Mesothelial cell of epicardium (in vitro differentiated cells): Measurements from ENCODE around the gene METAP2. TPM values are rescaled to one million over a fixed set of nuclear protein-coding genes. Genes with fewer than 3 reads are reported as not detected.

Experiments
- DNase-seq, 2 experiments: peaks; one replicate each; pipeline ENCODE4 v3.0.0; 2021; ENCODE audit warnings: low spot score in 2 of 2; ENCODE audit not compliant: unreplicated experiment in 2 of 2
- H3K27ac Mint-ChIP-seq: 2 replicates; pipeline ENCODE4 v1.8.0; 2021; ENCODE audit warnings: mixed read lengths
- H3K27me3 Mint-ChIP-seq: 2 replicates; pipeline ENCODE4 v1.8.0; 2021; ENCODE audit warnings: low read depth, mixed read lengths
- H3K36me3 Mint-ChIP-seq: 2 replicates; pipeline ENCODE4 v1.8.0; 2021; ENCODE audit warnings: mixed read lengths
- H3K4me1 Mint-ChIP-seq: 2 replicates; pipeline ENCODE4 v1.8.0; 2021; ENCODE audit warnings: mixed read lengths
- H3K4me3 Mint-ChIP-seq: 2 replicates; pipeline ENCODE4 v1.8.0; 2021; ENCODE audit warnings: mild to moderate bottlenecking, moderate library complexity, mixed read lengths
- H3K9me3 Mint-ChIP-seq: 2 replicates; pipeline ENCODE4 v1.8.0; 2021; ENCODE audit warnings: mixed read lengths
- CTCF ChIP-seq: fragments of 200-600 bp; sonication (generic); IDR thresholded peaks from one replicate; pipeline ENCODE4 v1.5.0; 2021; ENCODE audit warnings: antibody characterized with exemption; ENCODE audit not compliant: unreplicated experiment
- total RNA-seq: library from RNA; stranded (reverse); gene quantifications from 3 replicates; pipeline ENCODE4 v1.2.1, GENCODE V29; 2021

The METAP2 gene
- total RNA-seq, 1 donor from 2014 or later: 78.9 TPM

- no peak overlapping the region for H3K4me3 Mint-ChIP-seq
- peak overlapping the region; percentile 35 for H3K27ac Mint-ChIP-seq
- no peaks in the 10 kb centered on the region for H3K9me3 Mint-ChIP-seq
- H3K27me3 Mint-ChIP-seq: no peaks in the 10 kb centered on the region
- peaks cover 20% of the 10 kb centered on the region for H3K4me1 Mint-ChIP-seq
- H3K36me3 Mint-ChIP-seq: no peaks in the 10 kb centered on the region
- no peak for DNase-seq
- no peak for TF ChIP-seq CTCF
Measured at GRCh38 chr12:95532851-95533250, 58.9 kb downstream of the METAP2 start.

GRCh38 chr12:95533985-95534384, 60.0 kb downstream of the METAP2 start:
- Mint-ChIP-seq H3K27ac (no peak overlapping the region), H3K36me3 (no peaks in the 10 kb centered on the region), H3K4me1 (peaks cover 20% of the 10 kb centered on the region), H3K4me3 (no peak overlapping the region), H3K27me3 (peaks cover 4% of the 10 kb centered on the region), H3K9me3 (no peaks in the 10 kb centered on the region)
- no peak for DNase-seq
- no peak for TF ChIP-seq CTCF

- H3K27me3 Mint-ChIP-seq: peaks cover 13% of the 10 kb centered on the region
- no peaks in the 10 kb centered on the region for H3K36me3 Mint-ChIP-seq
- TF ChIP-seq CTCF: no peak
- H3K4me3 Mint-ChIP-seq: no peak overlapping the region
- no peak for DNase-seq
- no peaks in the 10 kb centered on the region for H3K9me3 Mint-ChIP-seq
- peaks cover 11% of the 10 kb centered on the region for H3K4me1 Mint-ChIP-seq
- no peak overlapping the region for H3K27ac Mint-ChIP-seq
Measured at GRCh38 chr12:95538006-95538405, 64.1 kb downstream of the METAP2 start.

- Mint-ChIP-seq H3K27me3 (peaks cover 15% of the 10 kb centered on the region), H3K36me3 (no peaks in the 10 kb centered on the region), H3K27ac (no peak overlapping the region), H3K4me3 (no peak overlapping the region), H3K9me3 (no peaks in the 10 kb centered on the region), H3K4me1 (peaks cover 9% of the 10 kb centered on the region)
- DNase-seq: no peak
- no peak for TF ChIP-seq CTCF
Measured at GRCh38 chr12:95538656-95539055, 64.7 kb downstream of the METAP2 start.

- H3K9me3 Mint-ChIP-seq: no peaks in the 10 kb centered on the region
- no peaks in the 10 kb centered on the region for H3K36me3 Mint-ChIP-seq
- no peak for TF ChIP-seq CTCF
- no peak overlapping the region for H3K27ac Mint-ChIP-seq
- no peak for DNase-seq
- no peak overlapping the region for H3K4me3 Mint-ChIP-seq
- H3K4me1 Mint-ChIP-seq: peaks cover 8% of the 10 kb centered on the region
- peaks cover 39% of the 10 kb centered on the region for H3K27me3 Mint-ChIP-seq
Measured at GRCh38 chr12:95541436-95541835, 67.5 kb downstream of the METAP2 start.

- TF ChIP-seq CTCF: no peak
- no peak for DNase-seq
Measured at GRCh38 chr12:95543305-95543704, 69.4 kb downstream of the METAP2 start.

More at GRCh38 chr12:95543305-95543704, 69.4 kb downstream of the METAP2 start:
- no peaks in the 10 kb centered on the region for H3K36me3 Mint-ChIP-seq
- H3K27me3 Mint-ChIP-seq: peaks cover 58% of the 10 kb centered on the region
- no peaks in the 10 kb centered on the region for H3K9me3 Mint-ChIP-seq
- peaks cover 9% of the 10 kb centered on the region for H3K4me1 Mint-ChIP-seq
- H3K4me3 Mint-ChIP-seq: no peak overlapping the region
- H3K27ac Mint-ChIP-seq: no peak overlapping the region
